HEK293 (cell line): ENCODE data around the gene CLCN2.

Experiments
- CTCF ChIA-PET: fragments of 350-600 bp; formaldehyde crosslinking; extraction: SDS; loops from one replicate; lab custom pipeline; 2021; ENCODE audit warnings: antibody characterized with exemption; lab: Yijun Ruan, JAX
- POLR2A ChIA-PET: fragments of 300-600 bp; formaldehyde crosslinking; extraction: SDS; loops from one replicate; lab custom pipeline; 2020; ENCODE audit warnings: antibody characterized with exemption, inconsistent platforms; lab: Yijun Ruan, JAX
- H3K27ac ChIP-seq: fragments of 200-500 bp; sonication (Bioruptor generic); 2 replicates; pipeline ENCODE4 v1.5.1; 2014; ENCODE audit warnings: low read depth, low read length, control low read depth, inconsistent platforms; ENCODE audit errors: extremely low read depth
- H3K36me3 ChIP-seq, 2 experiments: fragments of 200-500 bp in 1 of 2; sonication (Bioruptor generic) in 1 of 2; 1 replicate in 1 of 2; 2 replicates in 1 of 2; pipeline ENCODE4 v1.5.1; 2014 to 2017; ENCODE audit warnings: inconsistent platforms in 2 of 2, low read length in 2 of 2; ENCODE audit not compliant: control insufficient read depth in 2 of 2, insufficient read depth in 1 of 2
- H3K4me1 ChIP-seq: fragments of 200-500 bp; sonication (Bioruptor generic); 2 replicates; pipeline ENCODE4 v1.5.1; 2014; ENCODE audit warnings: mild to moderate bottlenecking, low read length, inconsistent platforms; ENCODE audit not compliant: control insufficient read depth, insufficient read depth
- H3K4me3 ChIP-seq: 2 replicates; pipeline ENCODE4 v1.5.1; 2011; ENCODE audit warnings: low read depth, mild to moderate bottlenecking, control low read depth, low read length, moderate library complexity
- H3K9me3 ChIP-seq: fragments of 200-500 bp; sonication (Bioruptor generic); 2 replicates; pipeline ENCODE4 v1.5.1; 2014; ENCODE audit warnings: low read depth, low read length, inconsistent platforms; ENCODE audit not compliant: control insufficient read depth, insufficient read depth
- AEBP2 ChIP-seq: fragments of 450-650 bp; formaldehyde crosslinking; IDR thresholded peaks from 2 replicates; pipeline ENCODE4 v1.5.1; 2016; ENCODE audit warnings: missing biosample characterization, missing genetic modification characterization, borderline replicate concordance
- BCL11A ChIP-seq: fragments of 450-650 bp; formaldehyde crosslinking; IDR thresholded peaks from 2 replicates; pipeline ENCODE4 v1.5.1; 2016; ENCODE audit warnings: low read depth, missing biosample characterization, missing genetic modification characterization
- CTCF ChIP-seq: fragments of 450-650 bp; formaldehyde crosslinking; IDR thresholded peaks from 2 replicates; pipeline ENCODE4 v1.5.1; 2016; ENCODE audit warnings: missing biosample characterization, missing genetic modification characterization
- FEZF1 ChIP-seq: fragments of 450-650 bp; formaldehyde crosslinking; IDR thresholded peaks from 2 replicates; pipeline ENCODE4 v1.5.1; 2016; ENCODE audit warnings: missing biosample characterization, missing genetic modification characterization
- GLI4 ChIP-seq: fragments of 450-650 bp; formaldehyde crosslinking; IDR thresholded peaks from 2 replicates; pipeline ENCODE4 v1.5.1; 2016; ENCODE audit warnings: missing biosample characterization, missing genetic modification characterization
- OVOL3 ChIP-seq: fragments of 450-650 bp; formaldehyde crosslinking; IDR thresholded peaks from 2 replicates; pipeline ENCODE4 v1.5.1; 2016; ENCODE audit warnings: missing biosample characterization, missing genetic modification characterization
- WT1 ChIP-seq: fragments of 450-650 bp; formaldehyde crosslinking; IDR thresholded peaks from 2 replicates; pipeline ENCODE4 v1.5.1; 2016; ENCODE audit warnings: missing biosample characterization, missing genetic modification characterization
- ZBTB20 ChIP-seq: fragments of 450-650 bp; formaldehyde crosslinking; IDR thresholded peaks from 2 replicates; pipeline ENCODE4 v1.5.1; 2016; ENCODE audit warnings: missing biosample characterization, missing genetic modification characterization
- ZBTB21 ChIP-seq: fragments of 450-650 bp; formaldehyde crosslinking; IDR thresholded peaks from 2 replicates; pipeline ENCODE4 v1.5.1; 2017; ENCODE audit warnings: missing biosample characterization, missing genetic modification characterization
- ZBTB6 ChIP-seq: fragments of 450-650 bp; formaldehyde crosslinking; IDR thresholded peaks from 2 replicates; pipeline ENCODE4 v1.5.1; 2017; ENCODE audit warnings: missing biosample characterization, missing genetic modification characterization
- ZNF132 ChIP-seq: fragments of 450-650 bp; formaldehyde crosslinking; IDR thresholded peaks from 2 replicates; pipeline ENCODE4 v1.5.1; 2017; ENCODE audit warnings: missing biosample characterization, missing genetic modification characterization, borderline replicate concordance
- ZNF138 ChIP-seq: fragments of 450-650 bp; formaldehyde crosslinking; IDR thresholded peaks from 2 replicates; pipeline ENCODE4 v1.5.1; 2016; ENCODE audit warnings: missing biosample characterization, missing genetic modification characterization, borderline replicate concordance
- ZNF157 ChIP-seq: fragments of 450-650 bp; formaldehyde crosslinking; IDR thresholded peaks from 2 replicates; pipeline ENCODE4 v1.5.1; 2016; ENCODE audit warnings: missing biosample characterization, missing genetic modification characterization
- ZNF16 ChIP-seq: fragments of 450-650 bp; formaldehyde crosslinking; IDR thresholded peaks from 2 replicates; pipeline ENCODE4 v1.5.1; 2016; ENCODE audit warnings: low read depth, missing biosample characterization, missing genetic modification characterization
- ZNF214 ChIP-seq: fragments of 450-650 bp; formaldehyde crosslinking; IDR thresholded peaks from 2 replicates; pipeline ENCODE4 v1.5.1; 2017; ENCODE audit warnings: missing biosample characterization, mild to moderate bottlenecking, missing genetic modification characterization, borderline replicate concordance
- ZNF433 ChIP-seq: fragments of 450-650 bp; formaldehyde crosslinking; IDR thresholded peaks from 2 replicates; pipeline ENCODE4 v1.5.1; 2016; ENCODE audit warnings: missing biosample characterization, missing genetic modification characterization, low read depth
- ZNF514 ChIP-seq: fragments of 450-650 bp; formaldehyde crosslinking; IDR thresholded peaks from 2 replicates; pipeline ENCODE4 v1.5.1; 2016; ENCODE audit warnings: missing biosample characterization, missing genetic modification characterization
- ZNF549 ChIP-seq: fragments of 450-650 bp; IDR thresholded peaks from 2 replicates; pipeline ENCODE4 v1.5.1; 2018; ENCODE audit warnings: missing biosample characterization, missing genetic modification characterization, mild to moderate bottlenecking, inconsistent platforms, moderate library complexity
- ZNF623 ChIP-seq: fragments of 450-650 bp; formaldehyde crosslinking; IDR thresholded peaks from 2 replicates; pipeline ENCODE4 v1.5.1; 2016; ENCODE audit warnings: missing biosample characterization, missing genetic modification characterization
- ZNF747 ChIP-seq: fragments of 450-650 bp; formaldehyde crosslinking; IDR thresholded peaks from 2 replicates; pipeline ENCODE4 v1.5.1; 2016; ENCODE audit warnings: missing biosample characterization, missing genetic modification characterization
- ZNF768 ChIP-seq: fragments of 450-650 bp; formaldehyde crosslinking; IDR thresholded peaks from 2 replicates; pipeline ENCODE4 v1.5.1; 2018; ENCODE audit warnings: missing biosample characterization, mild to moderate bottlenecking, missing genetic modification characterization
- TF ChIP-seq, protein P1 (sequence below): fragments of 450-650 bp; formaldehyde crosslinking; IDR thresholded peaks from 2 replicates; pipeline ENCODE4 v1.5.1; 2016; ENCODE audit warnings: missing biosample characterization, missing genetic modification characterization
- TF ChIP-seq, protein P2 (sequence below): sonication (generic); formaldehyde crosslinking; IDR thresholded peaks from 2 replicates; pipeline ENCODE4 v1.8.1; 2022; ENCODE audit warnings: mild to moderate bottlenecking, moderate library complexity, missing genetic modification reagents
- TF ChIP-seq, protein P3 (sequence below): fragments of 450-650 bp; formaldehyde crosslinking; IDR thresholded peaks from 2 replicates; pipeline ENCODE4 v1.5.1; 2016; ENCODE audit warnings: missing biosample characterization, missing genetic modification characterization, low read depth

The CLCN2 gene

DNA sequence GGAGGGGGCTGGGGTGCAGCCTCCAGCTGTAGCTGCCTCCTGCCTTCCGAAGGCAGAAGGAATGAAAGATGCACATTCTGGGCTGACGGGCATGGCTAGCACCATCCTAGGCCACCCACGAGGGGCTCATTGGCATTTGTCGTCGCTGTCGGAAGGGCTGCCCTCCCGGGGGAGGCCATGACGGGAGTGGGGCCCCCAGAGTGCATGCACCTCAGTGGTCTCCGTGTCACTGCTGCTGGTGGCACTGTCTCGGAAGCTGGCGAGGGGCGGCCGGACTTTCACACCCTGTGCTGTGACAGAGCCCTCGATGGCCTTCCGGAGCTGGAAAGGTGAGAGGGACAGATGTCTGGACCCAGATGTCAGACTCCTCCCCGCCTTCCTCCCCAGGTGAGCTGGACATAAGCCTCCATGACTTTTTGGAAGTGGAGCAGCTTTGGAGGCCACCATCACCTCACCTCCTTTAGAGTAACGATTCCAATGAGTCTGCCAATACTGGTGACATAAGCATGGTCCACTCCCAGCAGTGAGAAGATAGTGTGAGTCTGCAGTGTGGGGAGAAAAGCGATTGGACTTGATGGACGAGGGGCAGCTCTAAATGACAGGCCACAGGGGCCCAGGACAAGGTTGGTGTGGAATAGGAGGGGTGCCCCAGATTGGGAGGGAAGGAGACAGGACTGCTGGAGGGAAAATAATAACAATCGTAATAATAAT lies 14.8 kb downstream of the CLCN2 start:
- ChIA-PET CTCF (interaction anchor here (0.6 to 3.1 kb wide), 4 partner anchors 8 to 93 kb away, joined by 3 to 13 read pairs (median 4); partner anchors contain the start of genes CLCN2 and POLR2H), POLR2A (interaction anchor here (1.5 kb wide), 1 partner anchor 14 kb away, joined by 5 read pairs; no protein-coding TSS in a partner anchor)
- TF ChIP-seq, protein P1, sequence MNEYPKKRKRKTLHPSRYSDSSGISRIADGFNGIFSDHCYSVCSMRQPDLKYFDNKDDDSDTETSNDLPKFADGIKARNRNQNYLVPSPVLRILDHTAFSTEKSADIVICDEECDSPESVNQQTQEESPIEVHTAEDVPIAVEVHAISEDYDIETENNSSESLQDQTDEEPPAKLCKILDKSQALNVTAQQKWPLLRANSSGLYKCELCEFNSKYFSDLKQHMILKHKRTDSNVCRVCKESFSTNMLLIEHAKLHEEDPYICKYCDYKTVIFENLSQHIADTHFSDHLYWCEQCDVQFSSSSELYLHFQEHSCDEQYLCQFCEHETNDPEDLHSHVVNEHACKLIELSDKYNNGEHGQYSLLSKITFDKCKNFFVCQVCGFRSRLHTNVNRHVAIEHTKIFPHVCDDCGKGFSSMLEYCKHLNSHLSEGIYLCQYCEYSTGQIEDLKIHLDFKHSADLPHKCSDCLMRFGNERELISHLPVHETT (tag by site-specific recombination), result no peak
- TF ChIP-seq ZNF747 (tag by site-specific recombination), result no peak
- no peak for TF ChIP-seq ZNF433
- TF ChIP-seq ZBTB20 (tag by site-specific recombination), result no peak
- no peak for TF ChIP-seq AEBP2 (tag by site-specific recombination)
- H3K36me3 ChIP-seq, result peaks cover 0 to 58% of the 10 kb centered on the region in 2 experiments; a peak in 1 of 3 replicates
- H3K9me3 ChIP-seq, result no peaks in the 10 kb centered on the region
- no peaks in the 10 kb centered on the region for H3K4me1 ChIP-seq
- no peak overlapping the region for H3K27ac ChIP-seq
- H3K4me3 ChIP-seq, result no peak overlapping the region

- H3K9me3 ChIP-seq, result no peaks in the 10 kb centered on the region
- POLR2A ChIA-PET, result interaction anchor here (1.5 kb wide), 2 partner anchors 15 to 17 kb away, joined by 5 to 6 read pairs; no protein-coding TSS in a partner anchor
- H3K36me3 ChIP-seq, result peaks cover 0 to 58% of the 10 kb centered on the region in 2 experiments; a peak in 1 of 3 replicates
- H3K4me3 ChIP-seq, result no peak overlapping the region
- no peaks in the 10 kb centered on the region for H3K4me1 ChIP-seq
- H3K27ac ChIP-seq, result no peak overlapping the region
- CTCF ChIA-PET, result interaction anchor here (0.7 to 3.1 kb wide), 3 partner anchors 10 to 168 kb away, joined by 3 to 13 read pairs (median 4); partner anchors contain the start of genes CLCN2 and POLR2H
- TF ChIP-seq ZNF768 (tag by site-specific recombination) (no peak), ZNF16 (no peak), ZNF132 (tag by site-specific recombination) (no peak), ZNF138 (tag by site-specific recombination) (no peak), ZNF623 (tag by site-specific recombination) (no peak), WT1 (tag by site-specific recombination) (0 out of 2 replicates have a peak, but pooled peaks have one; percentile 31), BCL11A (tag by site-specific recombination) (no peak), ZNF514 (tag by site-specific recombination) (no peak), ZNF549 (tag by site-specific recombination) (no peak), ZBTB6 (tag by site-specific recombination) (no peak), ZBTB21 (tag by site-specific recombination) (no peak), FEZF1 (tag by site-specific recombination) (no peak), CTCF (tag by site-specific recombination) (peak; percentile 58; the same call in 1 of the 2 replicates), OVOL3 (no peak), ZNF157 (tag by site-specific recombination) (no peak), GLI4 (tag by site-specific recombination) (no peak), ZNF214 (no peak)
- TF ChIP-seq, protein P2, sequence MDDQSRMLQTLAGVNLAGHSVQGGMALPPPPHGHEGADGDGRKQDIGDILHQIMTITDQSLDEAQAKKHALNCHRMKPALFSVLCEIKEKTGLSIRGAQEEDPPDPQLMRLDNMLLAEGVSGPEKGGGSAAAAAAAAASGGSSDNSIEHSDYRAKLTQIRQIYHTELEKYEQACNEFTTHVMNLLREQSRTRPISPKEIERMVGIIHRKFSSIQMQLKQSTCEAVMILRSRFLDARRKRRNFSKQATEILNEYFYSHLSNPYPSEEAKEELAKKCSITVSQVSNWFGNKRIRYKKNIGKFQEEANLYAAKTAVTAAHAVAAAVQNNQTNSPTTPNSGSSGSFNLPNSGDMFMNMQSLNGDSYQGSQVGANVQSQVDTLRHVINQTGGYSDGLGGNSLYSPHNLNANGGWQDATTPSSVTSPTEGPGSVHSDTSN (CRISPR knock-in tag), result no peak
- TF ChIP-seq, protein P3, sequence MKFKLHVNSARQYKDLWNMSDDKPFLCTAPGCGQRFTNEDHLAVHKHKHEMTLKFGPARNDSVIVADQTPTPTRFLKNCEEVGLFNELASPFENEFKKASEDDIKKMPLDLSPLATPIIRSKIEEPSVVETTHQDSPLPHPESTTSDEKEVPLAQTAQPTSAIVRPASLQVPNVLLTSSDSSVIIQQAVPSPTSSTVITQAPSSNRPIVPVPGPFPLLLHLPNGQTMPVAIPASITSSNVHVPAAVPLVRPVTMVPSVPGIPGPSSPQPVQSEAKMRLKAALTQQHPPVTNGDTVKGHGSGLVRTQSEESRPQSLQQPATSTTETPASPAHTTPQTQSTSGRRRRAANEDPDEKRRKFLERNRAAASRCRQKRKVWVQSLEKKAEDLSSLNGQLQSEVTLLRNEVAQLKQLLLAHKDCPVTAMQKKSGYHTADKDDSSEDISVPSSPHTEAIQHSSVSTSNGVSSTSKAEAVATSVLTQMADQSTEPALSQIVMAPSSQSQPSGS (tag by site-specific recombination), result no peak
Measured at GRCh38 chr3:184345317-184346144, 15.9 kb downstream of the CLCN2 start.
